MM.1S (cell line): ENCODE measurements around the gene RGS8.

ENCODE experiments used
- CTCF ChIP-seq: fragments of 300-600 bp; sonication (generic); IDR thresholded peaks from 2 replicates; pipeline ENCODE4 v1.5.1; 2016; ENCODE audit warnings: antibody characterized with exemption, low read length, mixed read lengths
- EZH2 ChIP-seq: fragments of 300-600 bp; sonication (generic); optimal IDR thresholded peaks from 2 replicates; pipeline ENCODE3; 2017; ENCODE audit warnings: low read depth, mild to moderate bottlenecking, antibody characterized with exemption, low read length, mixed read lengths

DNA sequence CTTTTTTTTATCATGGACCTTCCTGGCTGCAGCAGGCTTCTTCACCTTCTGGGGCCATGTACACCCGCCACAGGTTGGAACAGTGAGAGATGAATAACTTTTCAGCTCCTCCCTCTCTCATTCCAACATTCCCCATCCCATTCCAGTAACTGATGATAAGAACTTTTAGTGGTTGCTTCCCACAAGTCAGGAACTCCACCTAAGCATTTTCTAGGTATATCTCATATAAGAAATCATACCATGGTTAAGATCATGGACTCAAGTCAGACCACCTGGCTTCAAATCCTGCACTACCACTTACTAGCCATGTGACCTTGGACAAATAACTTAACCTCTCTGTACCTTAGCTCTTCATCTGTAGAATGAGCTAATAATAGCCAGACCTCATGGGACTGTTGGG is 42.5 kb upstream of the RGS8 start:
- no peak for TF ChIP-seq CTCF
- TF ChIP-seq EZH2, result no peak
